AG04449 (cell line): ENCODE results near the gene COL8A1.

Source experiments
- CTCF ChIA-PET: fragments of 350-600 bp; formaldehyde crosslinking; extraction: SDS; loops from one replicate; lab custom pipeline; 2021; ENCODE audit warnings: antibody characterized with exemption; lab: Yijun Ruan, JAX
- POLR2A ChIA-PET: fragments of 400-600, 350-600 bp; formaldehyde crosslinking; extraction: SDS; loops from one replicate; lab custom pipeline; 2020; ENCODE audit warnings: antibody characterized with exemption, inconsistent platforms; lab: Yijun Ruan, JAX
- DNase-seq: peaks from one replicate; pipeline ENCODE4 v3.0.0-alpha.2; 2010; ENCODE audit warnings: low read depth, low spot score
- H3K4me3 ChIP-seq: 2 replicates; pipeline ENCODE4 v1.5.1; 2011; ENCODE audit warnings: low read depth, mild to moderate bottlenecking, control low read depth, low read length
- CTCF ChIP-seq: IDR thresholded peaks from one replicate; pipeline ENCODE4 v1.5.1; 2011; ENCODE audit warnings: mild to moderate bottlenecking, moderate library complexity, low read length, control low read depth, inconsistent platforms; ENCODE audit not compliant: insufficient read depth; ENCODE audit errors: missing control alignments

The COL8A1 gene

GRCh38 chr3:99697250-99697649, 58.9 kb downstream of the COL8A1 start:
- ChIA-PET POLR2A (no interaction called here), CTCF (interaction anchor here (1.2 to 1.4 kb wide), 3 partner anchors 9 to 583 kb away, joined by 3 to 7 read pairs (median 4); no protein-coding TSS in a partner anchor)
- no peak for TF ChIP-seq CTCF
- DNase-seq = no peak
- H3K4me3 ChIP-seq = no peak overlapping the region

GRCh38 chr3:99698932-99699331, 60.5 kb downstream of the COL8A1 start:
- DNase-seq = no peak
- no peak overlapping the region for H3K4me3 ChIP-seq
- POLR2A ChIA-PET = interaction anchor here (0.5 to 1.1 kb wide), 3 partner anchors 61 to 105 kb away, joined by 3 read pairs; partner anchors contain the start of gene COL8A1
- no peak for TF ChIP-seq CTCF
- CTCF ChIA-PET = interaction anchor here (0.8 to 1.0 kb wide), 2 partner anchors 13 to 16 kb away, joined by 3 read pairs; no protein-coding TSS in a partner anchor

- no peak overlapping the region for H3K4me3 ChIP-seq
- no peak for TF ChIP-seq CTCF
- DNase-seq = no peak
- POLR2A ChIA-PET = interaction anchor here (0.6 to 1.1 kb wide), 3 partner anchors 40 to 736 kb away, joined by 3 read pairs; partner anchors contain the start of gene COL8A1
- CTCF ChIA-PET = interaction anchor here (3.5 kb wide), 1 partner anchor 11 kb away, joined by 15 read pairs; no protein-coding TSS in a partner anchor
These were observed 61.4 kb downstream of the COL8A1 start for GRCh38 chr3:99699841-99700240.

GRCh38 chr3:99700631-99701268, 62.4 kb downstream of the COL8A1 start:
- POLR2A ChIA-PET = no interaction called here
- no peak overlapping the region for H3K4me3 ChIP-seq
- DNase-seq = no peak
- CTCF ChIA-PET = interaction anchor here (3.5 kb wide), 1 partner anchor 12 kb away, joined by 15 read pairs; no protein-coding TSS in a partner anchor
- TF ChIP-seq CTCF = no peak

- DNase-seq = no peak
- H3K4me3 ChIP-seq = no peak overlapping the region
- ChIA-PET POLR2A (interaction anchor here (0.7 kb wide), 1 partner anchor 479 kb away, joined by 3 read pairs; no protein-coding TSS in a partner anchor), CTCF (interaction anchor here (0.7 to 3.5 kb wide), 4 partner anchors 15 to 531 kb away, joined by 3 to 15 read pairs (median 3); no protein-coding TSS in a partner anchor)
- TF ChIP-seq CTCF = no peak
These were observed 64.9 kb downstream of the COL8A1 start for GRCh38 chr3:99702953-99703943.
